COR-L47 (cell line): ENCODE data around the gene ABHD16B.
"Not testable (repeated sequence)": the region's sequence is repeated elsewhere in the genome, so short reads cannot be mapped to it uniquely, and the experiment has no call there.

Experiments used
- DNase-seq: peaks from one replicate; lab custom pipeline; 2025; lab: John Stamatoyannopoulos, UW

The ABHD16B gene

DNA sequence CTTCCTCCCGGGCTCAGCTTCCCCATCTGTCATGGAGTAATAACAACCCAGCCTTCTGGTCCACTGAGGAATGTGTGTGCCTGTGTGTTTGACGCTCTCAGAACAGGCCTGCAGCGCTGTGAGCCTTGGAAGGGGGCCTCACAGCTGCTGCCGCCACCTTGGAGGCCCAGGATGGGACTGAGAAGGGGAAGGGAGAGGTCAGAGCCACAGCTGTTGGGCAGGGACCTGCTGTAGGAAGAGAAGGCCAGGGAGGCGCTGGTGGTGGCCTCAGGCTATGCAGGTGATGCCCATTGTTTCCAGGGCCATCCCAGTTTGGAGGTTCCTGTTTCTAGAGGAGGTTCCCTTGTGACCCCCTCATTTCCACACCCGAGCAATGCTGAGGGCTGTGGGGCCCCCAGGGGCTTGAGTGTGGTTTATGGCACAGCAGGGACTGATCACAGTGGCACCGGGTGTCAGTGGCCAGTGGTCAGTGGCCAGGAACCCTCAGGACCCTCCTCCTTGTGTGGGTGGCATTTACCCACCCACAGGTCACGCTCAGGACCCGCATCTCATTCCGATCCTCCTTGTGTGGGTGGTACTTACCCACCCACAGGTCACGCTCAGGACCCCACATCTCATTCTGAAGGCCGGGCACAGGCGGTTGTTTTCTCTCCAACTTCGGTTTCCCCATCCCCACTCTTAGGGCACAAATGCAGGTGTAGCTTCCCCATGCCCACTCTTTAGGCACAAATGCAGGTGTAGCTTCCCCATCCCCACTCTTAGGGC, 17.8 kb downstream of the ABHD16B start:
- DNase-seq, result no peak

DNA sequence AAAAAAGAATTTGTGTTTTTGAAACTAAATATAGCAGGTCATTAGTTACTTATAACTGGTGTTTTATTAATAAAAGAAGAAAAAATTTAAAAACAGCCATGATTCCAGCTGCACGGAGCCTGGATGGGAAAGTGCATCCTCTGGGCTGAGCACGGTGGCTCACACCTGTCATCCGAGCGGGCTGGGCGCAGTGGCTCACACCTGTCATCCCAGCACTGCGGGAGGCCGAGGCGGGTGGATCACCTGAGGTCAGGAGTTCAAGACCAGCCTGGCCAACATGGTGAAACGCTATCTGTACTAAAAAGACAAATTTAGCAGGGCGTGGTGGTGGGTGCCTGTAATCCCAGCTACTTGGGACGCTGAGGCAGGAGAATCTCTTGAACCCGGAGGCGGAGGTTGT, 19.6 kb downstream of the ABHD16B start:
- DNase-seq, result not testable (repeated sequence)

GRCh38 chr20:63881451-63882226, 20.3 kb downstream of the ABHD16B start:
- no peak for DNase-seq

GRCh38 chr20:63882257-63883200, 21.2 kb downstream of the ABHD16B start:
- DNase-seq, result no peak

- no peak for DNase-seq
Measured at GRCh38 chr20:63883201-63883593, 21.9 kb downstream of the ABHD16B start.

DNA sequence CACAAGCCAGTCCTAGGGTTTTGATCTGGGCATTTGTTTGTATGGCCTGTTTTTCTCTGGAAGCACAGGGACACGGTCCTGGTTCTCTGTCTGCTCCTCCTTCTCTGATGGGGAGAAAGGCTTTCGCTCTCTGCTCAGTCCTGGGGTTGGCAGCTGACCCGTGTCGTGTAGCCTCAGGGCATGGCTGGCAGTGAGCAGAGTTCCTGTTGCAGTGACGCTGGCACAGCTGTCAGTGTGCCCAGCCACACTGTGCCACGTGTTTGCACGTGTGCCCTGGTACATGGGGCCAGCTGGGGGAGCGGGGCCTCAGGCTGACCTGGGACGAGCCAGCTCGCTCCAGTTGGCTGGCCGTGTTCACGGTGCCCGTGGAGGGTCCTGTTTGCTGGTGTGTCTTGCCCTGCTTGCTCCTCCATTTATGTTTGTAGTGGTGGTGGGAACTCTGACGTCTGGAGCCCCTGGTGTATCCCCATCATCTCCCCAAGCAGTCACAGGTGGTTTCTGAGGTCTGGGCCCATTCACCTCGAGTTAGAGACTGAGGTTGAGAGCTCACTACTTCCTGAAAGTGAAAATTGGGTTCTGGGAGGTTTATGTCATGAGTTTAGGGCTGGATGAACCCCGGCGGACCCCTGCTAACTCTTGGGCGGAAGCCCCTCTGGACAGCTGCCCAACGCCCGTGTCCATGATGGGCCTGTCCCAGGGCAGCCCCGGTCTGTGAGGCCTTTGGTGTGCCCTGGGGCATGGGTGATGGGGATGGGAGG, 23.4 kb downstream of the ABHD16B start:
- no peak for DNase-seq

- no peak for DNase-seq
Measured at GRCh38 chr20:63885264-63886053, 24.2 kb downstream of the ABHD16B start.

- DNase-seq, result no peak
Measured at GRCh38 chr20:63886054-63886419, 24.7 kb downstream of the ABHD16B start.

GRCh38 chr20:63886921-63887320, 25.6 kb downstream of the ABHD16B start:
- DNase-seq, result no peak

GRCh38 chr20:63889241-63890200, 28.2 kb downstream of the ABHD16B start:
- DNase-seq, result no peak

- DNase-seq, result no peak
Measured at GRCh38 chr20:63890201-63890576, 28.9 kb downstream of the ABHD16B start.

DNA sequence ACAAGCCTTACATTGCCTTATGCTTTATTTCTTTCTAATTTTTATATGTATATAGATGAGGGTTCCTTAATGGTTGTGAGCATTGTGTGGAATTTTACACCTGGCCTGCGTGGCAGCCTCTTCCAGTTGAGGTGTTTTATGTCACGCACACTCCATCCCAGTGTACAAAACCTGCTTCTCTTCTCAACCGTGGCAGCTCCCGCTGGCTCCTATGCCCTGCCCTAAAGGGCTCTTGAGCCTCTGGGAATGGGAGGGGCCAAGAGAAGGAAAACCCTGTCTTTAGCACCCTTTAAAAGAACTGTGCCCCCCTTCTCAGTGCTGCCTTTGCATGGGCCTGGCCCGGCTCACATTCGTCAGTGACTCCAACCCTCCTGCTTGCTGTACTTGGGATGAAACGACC, 29.3 kb downstream of the ABHD16B start:
- DNase-seq, result no peak

- no peak for DNase-seq
Measured at GRCh38 chr20:63891061-63892002, 30.0 kb downstream of the ABHD16B start.

GRCh38 chr20:63892402-63892801, 31.1 kb downstream of the ABHD16B start:
- DNase-seq, result no peak

DNA sequence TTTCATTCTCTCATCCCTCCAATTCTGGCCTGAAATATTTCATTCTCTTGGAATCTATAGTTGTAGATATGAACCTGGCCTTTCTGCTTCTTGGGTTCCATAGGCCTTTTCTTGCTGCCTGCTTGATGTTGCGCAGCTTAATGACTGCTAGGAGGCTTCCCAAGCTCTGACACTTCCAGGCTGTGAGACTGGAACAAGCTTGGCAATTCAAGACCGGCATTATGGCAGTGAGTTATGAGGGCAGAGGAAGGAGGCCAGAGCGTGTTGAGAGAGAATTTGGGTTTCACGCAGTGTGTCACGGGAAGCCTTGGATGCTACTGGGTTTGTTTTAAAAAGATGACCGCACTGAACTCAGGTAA, 32.7 kb downstream of the ABHD16B start:
- no peak for DNase-seq

DNA sequence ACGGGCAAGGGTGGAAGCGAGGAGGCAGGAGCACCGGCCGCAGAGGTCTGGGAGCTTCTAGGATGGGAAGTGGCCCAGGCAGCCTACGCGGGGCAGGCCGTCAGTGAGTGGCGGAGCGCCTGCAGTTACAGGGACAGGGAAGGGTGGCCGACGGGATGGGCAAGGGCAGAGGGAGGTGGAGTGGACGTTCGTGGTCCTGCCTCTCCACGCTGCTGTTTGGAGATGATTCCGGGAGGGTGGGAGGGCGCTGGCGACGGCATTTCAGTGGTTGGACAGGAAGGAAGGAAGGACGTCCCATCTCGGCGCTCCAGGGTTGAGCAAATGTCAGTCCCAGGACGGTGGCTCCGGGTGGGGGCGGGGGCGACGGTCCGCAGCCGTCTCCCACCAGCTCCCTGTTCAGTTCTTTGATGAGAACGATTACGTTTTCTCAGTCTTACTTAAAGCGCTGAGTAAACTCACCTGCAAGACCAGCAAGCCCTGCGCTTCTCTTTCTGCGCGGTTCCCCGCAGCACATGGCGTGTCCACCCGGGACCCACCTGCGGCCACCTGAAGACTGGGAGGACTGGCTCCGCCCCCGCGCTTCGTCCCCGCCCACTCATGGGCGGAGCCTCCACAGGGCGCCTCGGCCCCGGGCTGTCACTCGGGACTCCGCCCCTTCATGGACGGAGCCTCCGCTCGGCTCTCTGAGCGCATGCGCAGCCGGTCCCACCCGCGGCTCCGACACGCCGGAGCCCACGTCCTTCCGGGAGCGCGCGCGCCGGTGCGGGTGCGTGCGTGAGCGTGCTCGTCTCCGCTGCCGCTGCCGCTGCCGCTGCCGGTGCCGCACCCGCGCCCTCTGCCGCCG, 33.3 kb downstream of the ABHD16B start, which contains the start of gene DNAJC5:
TSS of gene DNAJC5 (plus strand) at position 769 of the 844 bp plus-strand sequence. CDS start 33,220 bp downstream, outside the sequence.
- peak; percentile 97 for DNase-seq

DNA sequence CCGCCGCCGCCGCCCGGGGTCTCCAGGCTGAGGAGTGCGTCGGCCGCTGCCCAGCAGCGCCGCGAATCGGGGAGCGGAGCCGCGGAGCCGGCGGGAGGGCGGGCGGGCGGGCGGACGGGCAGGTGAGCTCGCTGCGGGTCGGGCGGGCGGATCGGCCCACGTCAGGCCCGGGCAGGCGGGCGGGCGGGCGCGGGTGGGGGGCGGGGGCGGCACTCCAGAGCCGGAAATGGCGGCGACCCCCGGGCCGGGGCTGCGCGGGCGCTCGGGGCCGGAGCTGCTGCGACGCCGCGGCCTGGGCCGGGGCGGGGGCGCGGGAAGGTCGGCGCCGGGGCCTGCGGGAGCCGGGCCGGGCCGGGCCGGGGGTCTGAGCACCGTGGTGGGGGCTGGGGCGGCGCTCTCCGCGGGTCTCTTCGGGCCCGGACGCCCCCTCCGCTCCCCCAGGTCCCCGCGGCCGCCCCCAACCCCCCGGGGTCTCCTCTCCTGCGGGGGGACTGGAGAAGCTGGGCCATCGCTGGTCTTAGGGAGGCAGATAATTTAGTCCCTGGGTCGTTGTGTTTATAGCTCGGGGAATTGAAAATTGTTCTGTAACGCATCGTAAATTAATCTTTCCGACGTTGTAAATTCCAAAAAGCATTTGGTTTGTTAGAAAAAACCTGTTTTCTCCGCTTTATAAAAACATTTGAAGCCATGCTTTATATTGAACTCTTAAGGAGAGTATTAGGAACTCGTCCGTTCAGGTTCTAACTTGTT, 34.1 kb downstream of the ABHD16B start:
- DNase-seq, result no peak
